ENCODE results near the gene RNASET2.
"Not testable (repeated sequence)": the region's sequence is repeated elsewhere in the genome, so short reads cannot be mapped to it uniquely, and the experiment has no call there.

Gene RNASET2

GRCh38 chr6:166884958-166885357 lies 71.4 kb downstream of the RNASET2 start:
- H3K27me3 ChIP-seq (ENCODE audit: insufficient read depth, low read length, poor library complexity); H3K18ac ChIP-seq (ENCODE audit: low read length); H3K56ac ChIP-seq (ENCODE audit: low read length); H3K4me3 ChIP-seq (ENCODE audit: low read length); H3K4ac ChIP-seq (ENCODE audit: low read depth, low read length); H3K23ac ChIP-seq (ENCODE audit: low read length); H2BK120ac ChIP-seq (ENCODE audit: low read depth, low read length); H3K79me1 ChIP-seq (ENCODE audit: low read length); H4K5ac ChIP-seq (ENCODE audit: low read length); H2BK5ac ChIP-seq (ENCODE audit: low read length); H4K8ac ChIP-seq (ENCODE audit: low read depth, low read length); H3K9ac ChIP-seq (ENCODE audit: low read length); H2BK15ac ChIP-seq (replicated peaks; ENCODE audit: low read depth); H3K4me1 ChIP-seq (ENCODE audit: control insufficient read depth, low read depth, low read length); H3K79me2 ChIP-seq (ENCODE audit: control insufficient read depth, insufficient read depth, low read length); H3K4me2 ChIP-seq (ENCODE audit: low read length); H3K27ac ChIP-seq (ENCODE audit: low read depth, low read length); DNase-seq; H2AK5ac ChIP-seq (ENCODE audit: low read length); H3K36me3 ChIP-seq (ENCODE audit: control insufficient read depth, insufficient read depth, low read length): not testable (repeated sequence)
- WGBS (ENCODE audit: extremely low coverage, insufficient coverage, low lambda C conversion rate), result no CpG with 5 or more reads among the region's 11 CpGs

- Histone ChIP-seq H3K4me3 (ENCODE audit: low read length) (no peak overlapping the region), H3K9ac (ENCODE audit: low read length) (no peak overlapping the region), H3K4me1 (ENCODE audit: control insufficient read depth, low read depth, low read length) (no peaks in the 10 kb centered on the region), H3K36me3 (ENCODE audit: control insufficient read depth, insufficient read depth, low read length) (no peaks in the 10 kb centered on the region), H3K79me2 (ENCODE audit: control insufficient read depth, insufficient read depth, low read length) (no peaks in the 10 kb centered on the region), H4K5ac (ENCODE audit: low read length) (no peak overlapping the region), H2BK5ac (ENCODE audit: low read length) (no peak overlapping the region), H3K23ac (ENCODE audit: low read length) (no peak overlapping the region), H2BK120ac (ENCODE audit: low read depth, low read length) (no peak overlapping the region), H3K4ac (ENCODE audit: low read depth, low read length) (no peak overlapping the region), H3K18ac (ENCODE audit: low read length) (no peak overlapping the region), H3K27me3 (ENCODE audit: insufficient read depth, low read length, poor library complexity) (no peaks in the 10 kb centered on the region), H3K79me1 (ENCODE audit: low read length) (no peaks in the 10 kb centered on the region), H2AK5ac (ENCODE audit: low read length) (no peak overlapping the region), H3K27ac (ENCODE audit: low read depth, low read length) (no peak overlapping the region), H2BK15ac (replicated peaks; ENCODE audit: low read depth) (no peak overlapping the region), H4K8ac (ENCODE audit: low read depth, low read length) (no peak overlapping the region), H3K4me2 (ENCODE audit: low read length) (no peak overlapping the region), H3K56ac (ENCODE audit: low read length) (no peak overlapping the region)
- no CpG with 5 or more reads among the region's 1 CpG for WGBS (ENCODE audit: extremely low coverage, insufficient coverage, low lambda C conversion rate)
- DNase-seq, result no peak
These were observed 76.8 kb downstream of the RNASET2 start for GRCh38 chr6:166879594-166879993.

Small RNA genes lying within 50 kb of the gene (small RNA-seq; reads per million reads assigned to genes)
- gene MIR3939 (ENCODE audit: insufficient read depth), result 33.7 reads per million, percentile 93 among the genes with 10 or more reads in this experiment

Data from mesendoderm (in vitro differentiated cells).